PFSK-1 (cell line): ENCODE measurements around the gene GCNT1.

ENCODE experiments used
- POLR2AphosphoS5 ChIP-seq: IDR thresholded peaks from 2 replicates; pipeline ENCODE4 v1.6.1; 2012; ENCODE audit warnings: low read depth, mild to moderate bottlenecking, control low read depth, low read length, moderate library complexity
- TAF1 ChIP-seq: IDR thresholded peaks from 2 replicates; pipeline ENCODE4 v1.6.1; 2012; ENCODE audit warnings: low read length, control low read depth, borderline replicate concordance; ENCODE audit not compliant: insufficient read depth

DNA sequence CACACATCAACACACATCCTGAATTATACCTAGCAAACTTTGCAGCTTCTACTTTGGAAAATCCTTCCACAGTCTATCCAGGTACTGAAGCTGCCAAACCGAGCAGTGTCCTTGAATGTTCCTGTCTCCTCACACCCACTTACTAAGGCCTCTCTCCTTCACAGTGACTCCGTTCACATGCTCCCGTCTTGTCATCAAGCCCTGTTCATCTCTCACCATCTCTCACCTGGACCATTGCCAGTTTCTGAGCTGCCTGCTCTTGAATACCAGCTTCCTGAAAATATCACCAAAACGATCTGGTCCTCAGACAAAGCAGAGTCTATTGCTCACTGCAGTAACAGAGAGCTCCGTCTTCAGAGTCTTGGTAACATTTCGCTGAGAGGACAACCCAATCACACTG lies 57.4 kb downstream of the GCNT1 start:
- TF ChIP-seq TAF1 (no peak), POLR2AphosphoS5 (no peak)
